ENCODE measurements around the gene PRKCZ.

PRKCZ gene

GRCh38 chr1:2210084-2210653, 160.0 kb downstream of the PRKCZ start:
- no peak for DNase-seq

DNA sequence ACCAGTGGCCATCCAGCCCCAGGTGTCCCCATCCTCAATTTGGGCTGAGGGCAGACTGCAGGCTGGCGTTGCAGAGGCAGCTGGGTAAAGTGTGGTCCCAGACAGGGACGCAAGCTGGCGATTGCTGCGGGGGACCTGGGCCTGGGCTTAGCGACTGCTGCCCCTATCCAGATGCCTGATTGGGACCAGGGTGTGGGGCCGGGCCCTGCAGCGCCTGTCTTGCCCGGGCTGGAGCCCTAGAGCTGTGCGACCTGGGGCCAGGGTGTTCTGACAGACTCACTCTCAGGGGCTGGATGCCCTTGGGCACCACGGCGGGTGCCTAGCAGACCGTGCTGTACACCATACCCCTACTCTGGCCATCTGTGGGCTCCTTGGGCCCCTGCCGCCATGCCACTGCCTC, 160.6 kb downstream of the PRKCZ start:
- DNase-seq = peak; percentile 35

DNA sequence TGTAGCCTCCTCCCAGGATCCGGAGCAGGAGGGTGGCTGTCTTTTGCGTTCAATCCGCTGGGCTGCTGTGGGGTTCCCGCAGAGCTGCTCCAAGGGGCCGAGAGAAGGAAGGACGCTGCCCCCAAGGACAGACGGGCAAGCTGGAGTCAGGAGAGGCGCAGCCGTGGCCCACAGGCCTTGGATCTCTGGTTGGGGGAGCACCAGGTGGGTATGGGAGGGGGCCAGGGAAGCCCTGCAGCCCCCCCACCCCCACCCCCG, 162.0 kb downstream of the PRKCZ start:
- no peak for DNase-seq

DNA sequence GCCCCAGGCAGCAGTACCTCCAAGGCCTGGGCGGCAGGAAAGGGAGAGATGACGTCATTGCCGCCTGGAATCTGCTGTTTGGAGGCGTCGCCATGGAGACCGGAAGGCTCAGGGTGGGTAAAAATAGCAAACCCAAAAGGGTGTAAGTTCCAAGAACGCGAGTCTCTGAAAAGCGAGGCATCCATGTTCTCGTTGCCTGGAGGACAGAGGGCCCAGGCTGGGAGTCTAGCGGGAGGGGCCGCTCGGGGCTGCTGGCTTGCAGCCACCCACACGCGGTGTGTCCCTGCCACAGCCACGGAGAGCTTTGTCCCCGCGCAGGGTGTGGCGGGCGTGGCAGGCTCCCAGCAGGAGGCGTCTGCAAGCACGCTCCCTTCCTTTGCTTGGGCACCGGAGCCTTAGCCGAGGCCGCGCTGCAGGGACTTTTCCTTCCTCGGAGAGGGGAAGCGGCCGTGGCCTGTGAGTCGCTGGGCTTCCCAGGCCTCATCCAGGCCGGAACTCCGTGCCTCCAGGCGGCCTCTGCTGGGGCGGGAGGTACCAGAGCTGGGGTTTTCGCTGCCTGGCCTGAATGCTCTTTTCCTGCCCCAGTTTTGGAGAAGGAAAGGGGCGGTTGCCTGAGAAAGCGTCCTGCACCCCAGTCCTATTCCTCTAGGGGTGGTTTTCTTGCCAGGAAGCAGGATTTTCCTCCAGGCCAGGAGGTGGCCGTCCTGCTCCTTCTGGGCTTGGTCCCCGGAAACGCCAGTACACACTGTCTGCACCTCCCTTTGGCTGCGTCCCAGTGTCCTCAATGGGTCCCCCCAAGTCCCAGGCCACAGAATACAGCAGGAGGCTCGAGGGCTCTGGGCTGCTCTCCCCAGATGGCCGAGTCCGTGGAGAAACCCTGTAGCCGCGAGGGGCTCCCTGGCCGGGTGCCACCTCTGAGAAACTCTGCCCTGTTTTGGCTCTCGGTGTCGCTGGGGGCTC, 162.6 kb downstream of the PRKCZ start:
- DNase-seq = peak; percentile 93

GRCh38 chr1:2213576-2214505, 163.6 kb downstream of the PRKCZ start:
- peak; percentile 67 for DNase-seq

DNA sequence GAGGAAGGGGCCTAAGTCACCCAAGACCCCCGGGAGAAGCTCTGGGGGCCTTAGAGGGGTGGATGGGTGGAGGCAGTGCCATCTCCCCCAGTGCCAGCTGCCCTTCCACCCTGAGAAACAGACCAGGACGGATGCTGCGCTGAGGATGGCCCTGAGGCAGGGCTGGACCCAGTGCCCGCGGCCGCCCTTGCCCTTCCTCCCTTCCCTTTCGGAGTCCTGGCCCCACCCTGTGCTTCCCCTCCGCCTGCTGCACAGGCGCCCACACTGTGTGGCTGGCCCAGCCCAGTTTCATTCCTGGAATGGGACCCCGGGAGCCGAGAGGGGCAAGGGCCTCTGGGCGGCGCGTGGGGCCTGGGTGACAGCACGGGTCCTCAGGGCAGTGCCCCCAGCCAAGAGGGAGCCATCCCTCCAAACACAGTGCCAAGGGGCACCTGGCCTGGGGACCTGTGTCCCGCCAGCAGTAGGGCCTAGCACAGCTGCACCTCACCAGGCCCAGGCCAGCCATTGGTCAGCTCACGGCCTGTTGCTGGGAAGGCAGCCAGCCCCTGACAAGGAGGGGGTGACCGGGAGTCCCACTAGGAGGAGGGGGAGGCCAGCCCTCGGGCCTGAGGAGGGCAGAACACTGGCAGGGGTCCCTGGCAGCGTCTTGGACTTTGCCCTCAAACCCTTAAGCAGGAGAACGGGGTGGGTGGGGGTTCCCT, 164.5 kb downstream of the PRKCZ start:
- peak; percentile 63 for DNase-seq

- DNase-seq = no peak
Measured at GRCh38 chr1:2215329-2215728, 165.1 kb downstream of the PRKCZ start.

- DNase-seq = no peak
Measured at GRCh38 chr1:2215909-2216766, 165.9 kb downstream of the PRKCZ start.

DNA sequence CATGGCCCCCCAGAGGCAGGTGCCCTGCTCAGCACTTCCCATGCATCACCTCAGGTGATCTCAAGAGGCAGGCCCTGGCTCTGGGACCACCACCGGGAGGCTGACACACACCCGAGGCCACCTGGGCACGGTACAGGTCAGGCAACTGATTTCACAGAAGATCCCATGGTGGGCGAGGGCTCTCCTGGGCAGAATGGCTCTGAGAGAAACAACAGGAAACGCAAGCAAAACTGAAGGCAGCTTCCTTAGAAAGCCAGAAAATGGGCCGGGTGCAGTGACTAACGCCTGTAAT, 166.5 kb downstream of the PRKCZ start:
- DNase-seq = no peak

GRCh38 chr1:2221271-2221670, 171.1 kb downstream of the PRKCZ start:
- DNase-seq = no peak

- no peak for DNase-seq
Measured at GRCh38 chr1:2224170-2224584, 174.0 kb downstream of the PRKCZ start.

- no peak for DNase-seq
Measured at GRCh38 chr1:2224631-2225428, 174.6 kb downstream of the PRKCZ start.

- DNase-seq = no peak
Measured at GRCh38 chr1:2226525-2227345, 176.5 kb downstream of the PRKCZ start.

DNA sequence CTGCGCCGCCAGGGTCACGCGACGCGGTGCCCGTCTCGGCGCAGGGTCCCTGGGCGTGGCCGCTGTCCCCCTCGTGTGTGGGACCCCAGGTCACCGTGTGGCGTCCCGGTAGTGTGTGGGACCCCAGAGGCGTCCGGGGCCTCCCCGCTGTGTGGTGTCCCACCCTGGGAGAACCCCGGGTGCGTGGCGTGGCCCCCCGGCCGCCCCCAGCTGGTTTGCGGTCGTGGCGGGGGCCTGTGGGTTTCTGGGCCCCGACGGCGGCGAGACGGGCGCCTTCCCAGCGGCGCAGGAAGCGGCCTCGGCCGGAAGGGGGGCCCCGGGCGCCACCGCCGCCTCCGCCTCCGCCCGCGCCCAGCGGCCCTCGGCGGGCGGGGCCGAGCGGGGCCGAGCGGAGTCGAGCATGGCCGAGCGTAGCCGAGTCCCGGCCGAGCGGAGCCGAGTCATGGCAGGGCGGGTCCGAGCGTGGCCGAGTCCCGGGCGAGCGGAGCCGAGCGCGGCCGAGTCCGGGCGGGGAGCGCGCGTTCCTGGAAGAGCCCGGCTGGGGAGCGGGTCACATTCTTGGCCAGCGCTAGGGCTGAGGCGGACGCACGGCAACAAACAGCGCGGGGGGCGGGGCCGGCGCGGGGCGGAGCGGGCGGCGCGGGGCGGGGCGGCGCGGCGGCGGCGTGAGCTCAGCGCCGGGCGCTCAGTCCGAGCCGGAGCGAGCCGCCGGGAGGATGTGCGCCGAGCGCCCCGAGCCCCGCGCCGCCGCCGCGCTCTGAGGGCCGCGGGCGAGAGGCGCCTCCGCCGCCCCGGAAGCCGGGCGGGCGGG, 177.3 kb downstream of the PRKCZ start:
- peak; percentile 93 for DNase-seq

- DNase-seq = no peak
Measured at GRCh38 chr1:2228157-2228594, 178.0 kb downstream of the PRKCZ start, which contains the start of gene SKI. Gene SKI (plus strand): TSS chr1:2228319. CDS start chr1:2228767, 448 bp downstream.

DNA sequence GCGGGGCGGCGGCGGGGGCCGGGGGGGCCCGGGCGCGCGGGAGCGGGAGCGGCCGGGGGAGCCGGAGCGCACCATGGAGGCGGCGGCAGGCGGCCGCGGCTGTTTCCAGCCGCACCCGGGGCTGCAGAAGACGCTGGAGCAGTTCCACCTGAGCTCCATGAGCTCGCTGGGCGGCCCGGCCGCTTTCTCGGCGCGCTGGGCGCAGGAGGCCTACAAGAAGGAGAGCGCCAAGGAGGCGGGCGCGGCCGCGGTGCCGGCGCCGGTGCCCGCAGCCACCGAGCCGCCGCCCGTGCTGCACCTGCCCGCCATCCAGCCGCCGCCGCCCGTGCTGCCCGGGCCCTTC, 178.5 kb downstream of the PRKCZ start:
- no peak for DNase-seq

DNA sequence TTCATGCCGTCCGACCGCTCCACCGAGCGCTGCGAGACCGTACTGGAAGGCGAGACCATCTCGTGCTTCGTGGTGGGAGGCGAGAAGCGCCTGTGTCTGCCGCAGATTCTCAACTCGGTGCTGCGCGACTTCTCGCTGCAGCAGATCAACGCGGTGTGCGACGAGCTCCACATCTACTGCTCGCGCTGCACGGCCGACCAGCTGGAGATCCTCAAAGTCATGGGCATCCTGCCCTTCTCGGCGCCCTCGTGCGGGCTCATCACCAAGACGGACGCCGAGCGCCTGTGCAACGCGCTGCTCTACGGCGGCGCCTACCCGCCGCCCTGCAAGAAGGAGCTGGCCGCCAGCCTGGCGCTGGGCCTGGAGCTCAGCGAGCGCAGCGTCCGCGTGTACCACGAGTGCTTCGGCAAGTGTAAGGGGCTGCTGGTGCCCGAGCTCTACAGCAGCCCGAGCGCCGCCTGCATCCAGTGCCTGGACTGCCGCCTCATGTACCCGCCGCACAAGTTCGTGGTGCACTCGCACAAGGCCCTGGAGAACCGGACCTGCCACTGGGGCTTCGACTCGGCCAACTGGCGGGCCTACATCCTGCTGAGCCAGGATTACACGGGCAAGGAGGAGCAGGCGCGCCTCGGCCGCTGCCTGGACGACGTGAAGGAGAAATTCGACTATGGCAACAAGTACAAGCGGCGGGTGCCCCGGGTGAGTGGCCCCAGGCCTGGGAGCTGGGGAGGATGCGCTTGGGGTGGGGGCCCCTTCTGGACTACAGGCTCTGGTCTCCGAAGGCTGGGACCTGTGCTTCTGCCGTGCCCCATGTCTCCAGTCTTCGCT, 179.0 kb downstream of the PRKCZ start:
- DNase-seq = peak; percentile 82
